H1 (cell line): ENCODE measurements around the gene DELE1. TPM values are rescaled to one million over a fixed set of nuclear protein-coding genes. Genes with fewer than 3 reads are reported as not detected.
A peak's percentile ranks its signal among the peaks of the same experiment; 100 is the strongest.

Experiments
- CTCF ChIA-PET: fragments of 300-600 bp; sonication (Branson Sonifier 250); formaldehyde crosslinking; loops from one replicate; lab custom pipeline; 2021; ENCODE audit not compliant: partially characterized antibody; lab: Charles Lee
- POLR2A ChIA-PET: fragments of 300-600 bp; sonication (Branson Sonifier 250); formaldehyde crosslinking; loops from one replicate; lab custom pipeline; 2021; ENCODE audit warnings: inconsistent platforms; ENCODE audit not compliant: partially characterized antibody; lab: Charles Lee
- DNase-seq, 2 experiments: peaks; one replicate each; pipeline versions ENCODE4 v3.0.0 to v3.0.0-alpha.2; 2010 to 2022; ENCODE audit warnings: low spot score in 2 of 2, low read depth in 1 of 2, mixed read lengths in 1 of 2
- FAIRE-seq: peaks from 2 replicates; lab custom pipeline; 2011; peaks lifted over from hg19 to GRCh38; lab: Jason Lieb, UNC
- H2AFZ ChIP-seq: 2 replicates; pipeline ENCODE4 v1.8.1; 2012; ENCODE audit warnings: low read length, inconsistent platforms
- H2AK5ac ChIP-seq: 2 replicates; pipeline ENCODE4 v1.6.1; 2013; ENCODE audit warnings: low read depth, low read length
- H2BK120ac ChIP-seq: replicated peaks from 2 replicates; pipeline ENCODE3; 2013; ENCODE audit warnings: low read depth, low read length, inconsistent platforms
- H2BK12ac ChIP-seq: 2 replicates; pipeline ENCODE4 v1.6.1; 2013; ENCODE audit warnings: low read depth, low read length
- H2BK15ac ChIP-seq: 2 replicates; pipeline ENCODE4 v1.6.1; 2013; ENCODE audit warnings: low read length
- H2BK20ac ChIP-seq: 2 replicates; pipeline ENCODE4 v1.6.1; 2013; ENCODE audit warnings: low read length
- H2BK5ac ChIP-seq: 2 replicates; pipeline ENCODE4 v1.6.1; 2013; ENCODE audit warnings: low read depth, low read length
- H3K14ac ChIP-seq: 2 replicates; pipeline ENCODE4 v1.6.1; 2013; ENCODE audit warnings: inconsistent platforms; ENCODE audit not compliant: insufficient read length
- H3K18ac ChIP-seq: 2 replicates; pipeline ENCODE4 v1.6.1; 2013; ENCODE audit warnings: low read length; ENCODE audit errors: extremely low read depth
- H3K23ac ChIP-seq: 2 replicates; pipeline ENCODE4 v1.6.1; 2013; ENCODE audit warnings: inconsistent platforms; ENCODE audit not compliant: insufficient read length
- H3K23me2 ChIP-seq: 2 replicates; pipeline ENCODE4 v1.6.1; 2013; ENCODE audit warnings: low read depth, low read length
- H3K27ac ChIP-seq: 2 replicates; pipeline ENCODE4 v1.6.1; 2011; ENCODE audit warnings: low read depth, low read length, inconsistent platforms
- H3K27me3 ChIP-seq, 4 experiments: replicated peaks in 1 of 4; 1 replicate in 1 of 4; 2 replicates in 3 of 4; pipeline versions ENCODE4 v1.6.1 to v1.8.1; 2011 to 2013; ENCODE audit warnings: low read length in 3 of 4, mild to moderate bottlenecking in 3 of 4, inconsistent platforms in 2 of 4, mixed read lengths in 2 of 4, moderate library complexity in 1 of 4; ENCODE audit not compliant: control insufficient read depth in 3 of 4, insufficient read depth in 3 of 4; ENCODE audit errors: extremely low read depth in 1 of 4
- H3K36me3 ChIP-seq, 4 experiments: 2 replicates each; pipeline versions ENCODE4 v1.6.1 to v1.8.1; 2011 to 2013; ENCODE audit warnings: mild to moderate bottlenecking in 4 of 4, low read length in 3 of 4, moderate library complexity in 2 of 4, control low read depth in 1 of 4, inconsistent platforms in 1 of 4; ENCODE audit not compliant: insufficient read depth in 4 of 4, control insufficient read depth in 2 of 4
- H3K4ac ChIP-seq: replicated peaks from 2 replicates; pipeline ENCODE3; 2013; ENCODE audit warnings: low read length, low read depth, mixed read lengths, inconsistent platforms; ENCODE audit not compliant: insufficient read length
- H3K4me1 ChIP-seq, 4 experiments: replicated peaks in 1 of 4; 1 replicate in 1 of 4; 2 replicates in 3 of 4; pipeline versions ENCODE4 v1.6.1 to v1.8.1; 2011 to 2013; ENCODE audit warnings: low read length in 3 of 4, inconsistent platforms in 2 of 4, mixed read lengths in 1 of 4; ENCODE audit not compliant: insufficient read depth in 4 of 4, control insufficient read depth in 3 of 4
- H3K4me2 ChIP-seq, 2 experiments: 2 replicates each; pipeline versions ENCODE4 v1.6.1 to v1.8.1; 2011 to 2013; ENCODE audit warnings: low read depth in 2 of 2, low read length in 2 of 2, control low read depth in 1 of 2, inconsistent platforms in 1 of 2, mild to moderate bottlenecking in 1 of 2; ENCODE audit not compliant: insufficient read depth in 1 of 2
- H3K4me3 ChIP-seq, 4 experiments: fragments of 200-600, 300-600 bp in 1 of 4; sonication (generic), shearing (Covaris generic), sonication (Bioruptor Twin) in 1 of 4; 2 replicates each; pipeline versions ENCODE4 v1.5.1 to v1.8.1; 2011 to 2016; ENCODE audit warnings: low read length in 4 of 4, low read depth in 3 of 4, control low read depth in 2 of 4, inconsistent platforms in 2 of 4, mild to moderate bottlenecking in 2 of 4, mixed read lengths in 1 of 4, moderate library complexity in 1 of 4; ENCODE audit not compliant: insufficient read depth in 2 of 4; ENCODE audit errors: extremely low read depth in 1 of 4
- H3K56ac ChIP-seq: replicated peaks from 2 replicates; pipeline ENCODE3; 2013; ENCODE audit warnings: low read depth, mild to moderate bottlenecking, mixed read lengths, low read length, inconsistent platforms; ENCODE audit not compliant: insufficient read length
- H3K79me1 ChIP-seq: 2 replicates; pipeline ENCODE4 v1.6.1; 2013; ENCODE audit warnings: low read depth, low read length, control low read depth
- H3K79me2 ChIP-seq, 2 experiments: 2 replicates each; pipeline versions ENCODE4 v1.6.1 to v1.8.1; 2012 to 2013; ENCODE audit warnings: low read length in 2 of 2, mild to moderate bottlenecking in 2 of 2, inconsistent platforms in 1 of 2; ENCODE audit not compliant: insufficient read depth in 2 of 2, control insufficient read depth in 1 of 2
- H3K9ac ChIP-seq, 4 experiments: replicated peaks in 1 of 4; 1 replicate in 1 of 4; 2 replicates in 3 of 4; pipeline versions ENCODE4 v1.6.1 to v1.8.1; 2011 to 2013; ENCODE audit warnings: low read depth in 3 of 4, low read length in 3 of 4, control low read depth in 2 of 4, mild to moderate bottlenecking in 2 of 4, moderate library complexity in 2 of 4, inconsistent platforms in 1 of 4; ENCODE audit errors: extremely low read depth in 1 of 4
- H3K9me3 ChIP-seq, 2 experiments: 2 replicates each; pipeline versions ENCODE4 v1.6.1 to v1.8.1; 2012 to 2013; ENCODE audit warnings: mild to moderate bottlenecking in 2 of 2, moderate library complexity in 2 of 2, control low read depth in 1 of 2, inconsistent platforms in 1 of 2, low read depth in 1 of 2, low read length in 1 of 2, mixed read lengths in 1 of 2; ENCODE audit not compliant: insufficient read depth in 2 of 2
- H4K20me1 ChIP-seq, 2 experiments: replicated peaks in 1 of 2; 2 replicates each; pipeline versions ENCODE3 to v1.8.1; 2011 to 2013; ENCODE audit warnings: inconsistent platforms in 2 of 2, low read length in 2 of 2, mild to moderate bottlenecking in 1 of 2; ENCODE audit not compliant: insufficient read depth in 2 of 2, control insufficient read depth in 1 of 2
- H4K5ac ChIP-seq: 2 replicates; pipeline ENCODE4 v1.6.1; 2013; ENCODE audit warnings: low read length, low read depth, mixed read lengths, inconsistent platforms; ENCODE audit not compliant: insufficient read length
- H4K8ac ChIP-seq: 2 replicates; pipeline ENCODE4 v1.8.0; 2013; ENCODE audit warnings: mild to moderate bottlenecking, moderate library complexity, low read length, inconsistent platforms; ENCODE audit not compliant: insufficient read depth; ENCODE audit errors: extremely low read depth
- H4K91ac ChIP-seq: replicated peaks from 2 replicates; pipeline ENCODE3; 2013; ENCODE audit warnings: low read length, mixed read lengths, inconsistent platforms; ENCODE audit not compliant: insufficient read length
- CEBPB ChIP-seq: IDR thresholded peaks from 2 replicates; pipeline ENCODE4 v1.6.1; 2012; ENCODE audit warnings: low read depth, low read length
- CHD2 ChIP-seq: IDR thresholded peaks from 2 replicates; pipeline ENCODE4 v1.6.1; 2012; ENCODE audit warnings: low read length, improper control_type of control experiment
- CTBP2 ChIP-seq: IDR thresholded peaks from 2 replicates; pipeline ENCODE4 v1.7.0; 2011; ENCODE audit warnings: borderline replicate concordance, mild to moderate bottlenecking, moderate library complexity, mixed read lengths, low read length; ENCODE audit not compliant: insufficient read depth, insufficient read length
- EZH2 ChIP-seq: fragments of 200-600 bp; sonication (generic); IDR thresholded peaks from 2 replicates; pipeline ENCODE4 v1.7.1; 2012; ENCODE audit warnings: low read depth, mild to moderate bottlenecking, moderate library complexity, low read length, inconsistent platforms; ENCODE audit not compliant: severe bottlenecking
- HDAC6 ChIP-seq: IDR thresholded peaks from one replicate; pipeline ENCODE4 v1.7.1; 2012; ENCODE audit warnings: low read depth, mild to moderate bottlenecking, inconsistent platforms, low read length, moderate library complexity
- KDM5A ChIP-seq: fragments of 200-600 bp; IDR thresholded peaks from 2 replicates; pipeline ENCODE4 v1.7.1; 2012; ENCODE audit warnings: mild to moderate bottlenecking, low read length, inconsistent platforms, mixed read lengths
- RFX5 ChIP-seq: IDR thresholded peaks from 2 replicates; pipeline ENCODE4 v1.6.1; 2011; ENCODE audit warnings: low read depth, low read length, improper control_type of control experiment, borderline replicate concordance
- RXRA ChIP-seq: IDR thresholded peaks from 2 replicates; pipeline ENCODE4 v1.6.1; 2011; ENCODE audit warnings: low read depth, mild to moderate bottlenecking, low read length, moderate library complexity; ENCODE audit not compliant: insufficient read depth
- SIRT6 ChIP-seq: IDR thresholded peaks from one replicate; pipeline ENCODE4 v1.7.1; 2012; ENCODE audit warnings: low read length, inconsistent platforms
- SP1 ChIP-seq: IDR thresholded peaks from 2 replicates; pipeline ENCODE4 v1.6.1; 2011; ENCODE audit warnings: low read depth, low read length
- TCF12 ChIP-seq: IDR thresholded peaks from 2 replicates; pipeline ENCODE4 v1.6.1; 2011; ENCODE audit warnings: low read depth, mild to moderate bottlenecking, low read length
- YY1 ChIP-seq: IDR thresholded peaks from 2 replicates; pipeline ENCODE4 v1.6.1; 2011; ENCODE audit warnings: low read depth, mild to moderate bottlenecking, low read length
- WGBS, 2 experiments: shearing (Covaris generic) in 1 of 2; methylation state at CpG; one replicate each; pipeline versions ENCODE4 v1.1.6 to v1.1.7; 2013 to 2015; ENCODE audit warnings: low lambda C conversion rate in 2 of 2, mixed read lengths in 2 of 2, inconsistent platforms in 1 of 2, low coverage in 1 of 2, missing lambda C conversion rate in 1 of 2; ENCODE audit not compliant: insufficient replicate concordance in 2 of 2, insufficient coverage in 1 of 2, insufficient read length in 1 of 2; ENCODE audit errors: extremely low coverage in 1 of 2, missing lambda C conversion rate in 1 of 2; 5-methylcytosine and 5-hydroxymethylcytosine counted together
- polyA plus RNA-seq, 7 experiments: library from polyadenylated mRNA; depleted of rRNA in 3 of 7; stranded (reverse) in 5 of 7; unstranded in 2 of 7; fragments of >200 nt in 5 of 7; fragments of 200-250 nt in 2 of 7; gene quantifications; 1 replicate in 5 of 7; 2 replicates in 1 of 7; 4 replicates in 1 of 7; pipeline versions ENCODE4 v1.2.1 to v1.2.3, GENCODE V29; 2011 to 2013; ENCODE audit warnings: missing spikeins in 2 of 7, mixed read lengths in 2 of 7
- total RNA-seq: library from RNA; stranded (reverse); fragmentation: NEBNext Ultra II Directional; extraction: Animal tissue kit (Norgen Biotek cat#: 25700); gene quantifications from 2 replicates; pipeline ENCODE4 v1.2.1, GENCODE V29; 2021

The DELE1 gene
- total and polyA plus RNA-seq, 2 of the 8 experiments (the other 6 are each of a cell fraction or from before 2014, with no cell fraction given), result 61.4 to 114 TPM

GRCh38 chr5:141876628-141877355 is 46.9 kb upstream of the DELE1 start:
- H4K5ac ChIP-seq, result peak overlapping the region; percentile 77
- H3K4me2 ChIP-seq, result peak overlapping the region; percentile 97 to 99
- peak overlapping the region; percentile 91 for H3K56ac ChIP-seq
- H3K14ac ChIP-seq, result peak overlapping the region; percentile 87
- H3K79me2 ChIP-seq, result peaks cover 7 to 55% of the 10 kb centered on the region in 2 experiments
- peak overlapping the region; percentile 34 for H3K23ac ChIP-seq
- H2BK20ac ChIP-seq, result peak overlapping the region; percentile 90; the same call in 1 of the 2 replicates
- no peak overlapping the region for H2AFZ ChIP-seq
- ChIA-PET POLR2A (interaction anchor here (0.8 to 13.5 kb wide), 20 partner anchors 9 to 194 kb away, joined by 3 to 210 read pairs (median 8); partner anchors contain the start of gene DELE1), CTCF (interaction anchor here (1.1 to 10.7 kb wide), 13 partner anchors 19 to 207 kb away, joined by 3 to 273 read pairs (median 26); partner anchors contain the start of gene PCDH12)
- peak overlapping the region; percentile 51 to 93 (median 90) for H3K9ac ChIP-seq
- peak overlapping the region; percentile 82 for H2BK120ac ChIP-seq
- H3K9me3 ChIP-seq, result no peaks in the 10 kb centered on the region
- DNase-seq, result peak in 1 of 2 experiments; percentile 74
- peaks cover 25 to 56% (median 45%) of the 10 kb centered on the region in 4 experiments for H3K4me1 ChIP-seq
- peak overlapping the region; percentile 99 for H4K8ac ChIP-seq
- peaks cover 28% of the 10 kb centered on the region for H3K23me2 ChIP-seq
- peak overlapping the region; percentile 99 for H3K4ac ChIP-seq
- peak overlapping the region; percentile 100 for H2BK12ac ChIP-seq
- H3K4me3 ChIP-seq, result peak overlapping the region; percentile 74 to 94 (median 82)
- peaks cover 3 to 9% of the 10 kb centered on the region in 2 experiments for H4K20me1 ChIP-seq
- peak; percentile 39 for FAIRE-seq
- peak overlapping the region; percentile 96 for H4K91ac ChIP-seq
- H2BK5ac ChIP-seq, result peak overlapping the region; percentile 97
- peak overlapping the region; percentile 96 for H2BK15ac ChIP-seq
- WGBS, 2 experiments, result 3% methylated on average over 39 of the region's 42 CpGs; no CpG with 5 or more reads in 1 of the 2 experiments
- peak overlapping the region; percentile 99 for H2AK5ac ChIP-seq
- H3K27me3 ChIP-seq, result peaks cover 0 to 4% (median 0%) of the 10 kb centered on the region in 4 experiments; a peak in 1 of 7 replicates
- H3K27ac ChIP-seq, result peak overlapping the region; percentile 90
- no peaks in the 10 kb centered on the region for H3K36me3 ChIP-seq
- H3K79me1 ChIP-seq, result peaks cover 13% of the 10 kb centered on the region; the same call in 1 of the 2 replicates
- peak overlapping the region; percentile 100 for H3K18ac ChIP-seq
- TF ChIP-seq EZH2, result no peak
- no peak for TF ChIP-seq SP1
- no peak for TF ChIP-seq RFX5
- TF ChIP-seq YY1, result no peak
- TF ChIP-seq TCF12, result no peak
- no peak for TF ChIP-seq CEBPB
- peak; percentile 53; the same call in 1 of the 2 replicates for TF ChIP-seq CHD2
- TF ChIP-seq SIRT6, result no peak
- TF ChIP-seq RXRA, result no peak
- TF ChIP-seq KDM5A, result no peak
- no peak for TF ChIP-seq CTBP2
- TF ChIP-seq HDAC6, result no peak
